Muscle layer of duodenum (tissue), 2 donors: ENCODE data around the gene ESRRG.
A peak's percentile ranks its signal among the peaks of the same experiment; 100 is the strongest.

Experiments used
- H3K27ac ChIP-seq: one replicate; pipeline ENCODE4 v1.7.0; 2013; ENCODE audit warnings: mild to moderate bottlenecking, low read length
- H3K27me3 ChIP-seq: one replicate; pipeline ENCODE4 v1.7.0; 2013; ENCODE audit warnings: low read depth, mild to moderate bottlenecking, control low read depth, low read length
- H3K36me3 ChIP-seq, 2 donors: one replicate each; pipeline ENCODE4 v1.7.0; 2013; ENCODE audit warnings: low read length in 2 of 2, control low read depth in 1 of 2, mild to moderate bottlenecking in 1 of 2; ENCODE audit not compliant: insufficient read depth in 2 of 2, control insufficient read depth in 1 of 2
- H3K4me1 ChIP-seq, 2 donors: one replicate each; pipeline ENCODE4 v1.7.0; 2013; ENCODE audit warnings: low read length in 2 of 2, mild to moderate bottlenecking in 2 of 2, control low read depth in 1 of 2, moderate library complexity in 1 of 2; ENCODE audit not compliant: insufficient read depth in 2 of 2, control insufficient read depth in 1 of 2
- H3K4me3 ChIP-seq, 2 donors: one replicate each; pipeline ENCODE4 v1.7.0; 2013; ENCODE audit warnings: low read length in 2 of 2, low read depth in 1 of 2, mild to moderate bottlenecking in 1 of 2
- H3K9me3 ChIP-seq, 2 donors: one replicate each; pipeline ENCODE4 v1.7.0; 2013; ENCODE audit warnings: low read length in 2 of 2, control low read depth in 1 of 2, mild to moderate bottlenecking in 1 of 2; ENCODE audit not compliant: control insufficient read depth in 1 of 2
- donor health status: healthy.

The ESRRG gene

DNA sequence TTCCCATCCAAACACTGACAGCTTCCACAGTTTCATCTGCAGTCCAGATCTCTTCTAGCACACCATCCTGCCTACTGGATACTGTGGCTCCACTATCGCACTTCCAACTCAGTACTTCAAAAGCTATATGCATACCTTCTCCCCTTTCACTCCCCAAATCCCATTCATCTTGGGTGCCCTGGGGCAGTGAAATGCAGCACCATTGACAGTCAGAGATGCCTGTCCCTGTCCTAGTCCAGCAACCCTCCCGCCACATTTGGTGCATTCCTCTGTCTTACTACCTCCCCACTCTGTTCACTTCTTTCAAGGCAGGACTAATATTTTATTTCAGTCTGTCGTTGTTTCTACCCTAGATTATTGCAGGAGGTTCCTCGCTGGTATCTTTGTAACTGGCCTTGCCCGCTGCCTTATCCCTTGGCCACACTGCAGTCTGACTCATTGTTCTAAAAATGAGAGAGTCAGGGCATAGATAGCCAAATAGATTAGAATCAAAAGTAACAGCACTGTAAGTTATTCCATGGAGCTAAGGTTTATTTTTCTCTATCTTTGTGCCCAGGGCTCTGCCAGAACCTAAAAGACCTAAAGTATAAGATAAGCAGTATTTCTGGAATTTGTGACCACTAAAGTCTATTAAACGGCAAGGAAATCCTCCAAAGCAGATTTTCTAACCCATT lies 96.7 kb downstream of the ESRRG start:
- Histone ChIP-seq H3K9me3 (no peaks in the 10 kb centered on the region), H3K4me1 (no peaks in the 10 kb centered on the region), H3K27ac (no peak overlapping the region), H3K4me3 (no peak overlapping the region), H3K36me3 (no peaks in the 10 kb centered on the region), H3K27me3 (no peaks in the 10 kb centered on the region)

DNA sequence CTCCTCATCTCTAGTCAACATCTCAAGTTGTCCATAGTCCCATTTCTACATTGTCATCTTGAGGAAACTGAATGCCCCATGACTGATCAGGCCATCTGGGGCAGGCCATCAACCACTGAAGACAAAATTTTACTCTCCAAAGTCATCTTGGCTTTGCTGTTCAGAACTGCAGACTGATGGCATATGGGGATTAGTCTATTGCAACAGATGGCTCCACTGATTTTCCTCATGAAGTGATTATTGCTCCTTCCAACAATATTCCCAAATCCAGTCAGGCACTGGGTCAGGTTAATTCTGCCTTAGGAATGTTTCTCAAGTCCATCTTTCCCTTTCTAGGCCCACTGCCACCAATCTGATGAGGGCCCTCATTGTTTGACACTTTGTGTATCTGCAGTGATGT lies 101.7 kb downstream of the ESRRG start:
- no peaks in the 10 kb centered on the region for H3K36me3 ChIP-seq
- H3K27ac ChIP-seq = no peak overlapping the region
- H3K27me3 ChIP-seq = no peaks in the 10 kb centered on the region
- no peak overlapping the region for H3K4me3 ChIP-seq
- no peaks in the 10 kb centered on the region for H3K4me1 ChIP-seq
- no peaks in the 10 kb centered on the region for H3K9me3 ChIP-seq

DNA sequence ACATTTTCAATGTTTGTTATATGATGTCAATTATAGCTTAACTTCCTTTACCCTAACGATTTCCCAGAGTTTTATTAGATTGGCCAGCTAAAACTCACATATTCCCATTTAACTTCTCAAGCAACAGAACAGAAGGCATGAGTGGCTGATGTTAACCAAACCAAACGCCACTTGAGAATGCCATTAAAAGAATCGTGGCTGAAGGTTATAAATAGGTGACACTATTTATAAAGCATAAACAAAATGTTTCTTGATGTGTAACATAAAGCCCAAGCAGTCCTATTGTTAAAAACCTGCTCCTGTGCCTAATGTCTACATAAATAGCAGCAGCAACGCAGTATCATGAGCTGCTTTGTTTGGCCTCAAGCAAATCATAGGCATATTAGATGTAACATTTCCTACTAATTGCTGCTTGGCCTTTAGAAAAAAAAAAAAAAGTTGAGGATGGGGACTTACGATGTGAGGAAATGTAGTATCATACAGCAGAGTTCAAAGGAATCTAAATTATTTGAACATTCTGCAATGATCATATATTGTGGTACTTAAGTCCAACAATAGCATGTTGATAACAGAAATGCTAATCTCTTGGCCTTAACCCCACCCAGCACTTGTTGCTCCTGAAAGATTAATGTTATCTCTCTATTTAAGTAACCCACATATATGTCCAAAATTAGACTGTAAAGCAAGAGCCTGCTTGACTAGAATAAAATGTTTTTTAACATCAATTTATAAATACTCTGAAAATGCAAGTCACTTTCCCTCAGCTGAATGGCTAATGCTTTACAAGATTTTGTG lies 106.0 kb downstream of the ESRRG start:
- no peak overlapping the region for H3K27ac ChIP-seq
- H3K36me3 ChIP-seq = no peaks in the 10 kb centered on the region
- no peaks in the 10 kb centered on the region for H3K27me3 ChIP-seq
- H3K4me1 ChIP-seq = no peaks in the 10 kb centered on the region
- no peaks in the 10 kb centered on the region for H3K9me3 ChIP-seq
- no peak overlapping the region for H3K4me3 ChIP-seq

DNA sequence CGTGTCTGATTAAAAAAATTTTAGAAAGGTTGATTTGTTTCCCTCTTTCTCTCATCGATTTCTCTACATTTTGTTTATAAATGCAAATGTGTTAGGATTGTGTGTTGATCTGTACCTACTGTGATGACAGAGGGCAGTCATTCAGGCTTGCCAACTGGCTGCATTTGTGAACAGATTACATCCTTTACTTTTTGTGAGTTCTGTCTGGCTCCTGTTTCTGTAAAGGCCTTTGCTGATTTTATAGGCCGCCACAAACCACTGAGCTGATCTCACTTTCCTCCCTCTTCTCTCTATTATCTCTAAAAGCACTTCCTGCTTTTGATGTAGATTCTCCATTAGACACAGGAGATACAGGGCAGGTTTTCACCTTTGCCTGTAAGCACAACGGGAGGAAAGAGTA lies 106.8 kb downstream of the ESRRG start:
- Histone ChIP-seq H3K27me3 (no peaks in the 10 kb centered on the region), H3K9me3 (no peaks in the 10 kb centered on the region), H3K27ac (no peak overlapping the region)

GRCh38 chr1:216614011-216614934 lies 109.0 kb downstream of the ESRRG start:
- no peaks in the 10 kb centered on the region for H3K36me3 ChIP-seq
- H3K4me3 ChIP-seq = no peak overlapping the region
- H3K27me3 ChIP-seq = no peaks in the 10 kb centered on the region
- H3K4me1 ChIP-seq = no peaks in the 10 kb centered on the region
- H3K27ac ChIP-seq = no peak overlapping the region
- no peaks in the 10 kb centered on the region for H3K9me3 ChIP-seq

More for the DNA sequence above, 106.8 kb downstream of the ESRRG start:
- no peak overlapping the region for H3K4me3 ChIP-seq
- H3K36me3 ChIP-seq = no peaks in the 10 kb centered on the region
- H3K4me1 ChIP-seq = no peaks in the 10 kb centered on the region

DNA sequence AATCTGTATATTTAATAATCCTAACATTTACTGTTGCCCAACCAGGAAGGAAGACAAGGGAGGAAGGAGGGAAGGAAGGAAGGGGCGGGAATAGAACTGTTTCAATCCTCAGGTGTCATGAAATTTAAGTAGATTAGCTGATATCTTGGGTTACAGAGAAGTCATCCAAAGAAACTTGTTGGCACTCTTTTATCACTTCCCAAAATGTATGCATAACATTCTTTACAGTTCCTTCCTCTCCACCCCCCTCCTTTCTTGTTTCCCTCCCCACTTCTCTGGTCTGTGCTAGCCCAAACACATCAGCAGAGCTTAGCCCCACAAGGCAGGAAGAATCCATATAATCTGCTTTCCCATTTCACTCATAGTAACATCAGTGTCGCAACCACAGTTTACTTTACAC lies 110.9 kb downstream of the ESRRG start:
- Histone ChIP-seq H3K4me3 (no peak overlapping the region), H3K27ac (no peak overlapping the region), H3K27me3 (no peaks in the 10 kb centered on the region), H3K9me3 (no peaks in the 10 kb centered on the region), H3K36me3 (no peaks in the 10 kb centered on the region), H3K4me1 (no peaks in the 10 kb centered on the region)

DNA sequence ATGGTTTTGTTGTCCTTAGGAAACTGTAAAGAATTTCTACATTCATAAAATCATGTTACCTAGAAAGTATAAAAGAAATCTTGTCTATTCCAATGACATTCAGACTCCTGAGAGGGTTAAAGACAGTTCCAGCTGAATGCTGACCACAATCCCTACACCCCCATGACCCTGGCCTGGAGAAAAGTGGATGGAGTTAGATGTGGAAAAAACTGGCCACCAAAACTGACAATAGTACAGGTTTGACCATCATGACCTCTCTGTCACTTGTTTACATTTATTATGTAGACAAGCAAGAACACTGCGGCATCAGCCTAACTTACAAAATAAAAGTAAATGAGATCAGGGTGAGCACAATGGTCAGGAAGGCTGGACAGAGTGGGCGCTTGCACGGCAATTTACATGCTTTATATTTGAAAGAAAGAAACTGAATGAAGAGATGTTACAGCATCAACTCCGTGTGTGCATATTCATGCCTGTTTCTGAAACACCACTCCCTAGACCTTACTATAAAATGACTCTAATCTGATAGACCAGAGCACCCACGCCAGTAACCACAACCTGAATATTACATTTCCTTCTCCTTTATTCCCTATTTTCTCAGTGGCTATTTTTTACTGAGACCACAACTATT lies 116.0 kb downstream of the ESRRG start:
- no peak overlapping the region for H3K4me3 ChIP-seq
- no peaks in the 10 kb centered on the region for H3K9me3 ChIP-seq
- no peaks in the 10 kb centered on the region for H3K4me1 ChIP-seq
- H3K36me3 ChIP-seq = no peaks in the 10 kb centered on the region
- no peak overlapping the region for H3K27ac ChIP-seq
- H3K27me3 ChIP-seq = no peaks in the 10 kb centered on the region

DNA sequence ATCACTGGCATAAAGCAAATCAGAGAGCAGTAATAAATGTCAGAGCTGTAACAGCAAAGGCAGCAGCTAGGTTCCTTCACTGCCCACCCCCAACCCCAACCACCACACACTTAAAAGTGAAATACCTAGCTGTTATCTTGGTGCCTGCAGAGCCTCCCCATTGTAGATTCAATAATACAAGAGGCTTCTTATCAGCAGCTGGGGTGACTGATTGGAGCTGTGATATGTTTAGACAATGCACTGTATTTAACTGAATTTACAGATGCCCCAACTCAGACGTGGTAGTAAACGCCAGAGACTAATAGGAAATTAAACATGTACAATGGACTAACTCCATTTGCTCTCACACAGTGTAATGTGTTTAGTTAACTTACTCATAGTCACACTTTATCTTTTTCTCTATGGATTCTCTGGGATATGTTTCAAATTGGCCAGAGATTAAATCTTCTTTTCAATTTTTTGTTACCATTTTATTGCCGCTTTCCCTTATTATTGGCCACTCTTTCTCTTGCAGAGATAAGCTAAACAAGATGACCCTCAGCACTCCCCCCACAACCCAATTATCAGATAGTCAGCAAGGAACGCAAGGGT lies 117.1 kb downstream of the ESRRG start:
- Histone ChIP-seq H3K36me3 (no peaks in the 10 kb centered on the region), H3K4me3 (no peak overlapping the region), H3K9me3 (no peaks in the 10 kb centered on the region), H3K27ac (no peak overlapping the region), H3K4me1 (no peaks in the 10 kb centered on the region), H3K27me3 (no peaks in the 10 kb centered on the region)

DNA sequence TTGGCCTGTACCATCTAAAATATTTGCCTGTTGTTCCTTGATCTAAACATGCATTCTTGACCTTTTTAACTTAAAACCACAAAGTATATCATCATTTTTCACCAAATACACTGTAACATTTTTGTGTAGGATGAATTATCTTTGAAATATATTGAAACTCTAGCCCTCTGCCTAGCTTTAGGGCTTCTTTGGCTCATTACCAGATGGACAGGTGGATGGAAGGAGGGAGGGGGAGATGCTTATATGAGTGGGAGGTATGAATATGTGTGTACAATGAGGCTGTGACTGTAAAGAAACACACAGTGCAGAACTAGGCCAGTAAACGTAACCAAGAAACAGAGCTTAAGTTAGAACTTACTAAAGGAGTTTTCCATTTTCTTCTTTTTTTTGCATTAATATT lies 118.5 kb downstream of the ESRRG start:
- Histone ChIP-seq H3K27ac (no peak overlapping the region), H3K4me1 (no peaks in the 10 kb centered on the region), H3K4me3 (no peak overlapping the region)

GRCh38 chr1:216600730-216601609 lies 122.3 kb downstream of the ESRRG start:
- no peaks in the 10 kb centered on the region for H3K4me1 ChIP-seq
- H3K27me3 ChIP-seq = no peaks in the 10 kb centered on the region
- no peaks in the 10 kb centered on the region for H3K9me3 ChIP-seq
- no peaks in the 10 kb centered on the region for H3K36me3 ChIP-seq
- H3K27ac ChIP-seq = peak overlapping the region; percentile 91
- peak overlapping the region; percentile 72 to 81 for H3K4me3 ChIP-seq

More for the DNA sequence above, 118.5 kb downstream of the ESRRG start:
- Histone ChIP-seq H3K27me3 (no peaks in the 10 kb centered on the region), H3K9me3 (no peaks in the 10 kb centered on the region), H3K36me3 (no peaks in the 10 kb centered on the region)
